Bronchial smooth muscle cell (primary cell): ENCODE results near the gene METTL25. TPM values are rescaled to one million over a fixed set of nuclear protein-coding genes. Genes with fewer than 3 reads are reported as not detected.

Experiments used
- total RNA-seq: library from RNA; depleted of rRNA; stranded (reverse); fragments of >200 nt; gene quantifications from 2 replicates; pipeline ENCODE4 v1.2.1, GENCODE V29; 2014

Gene METTL25
- total RNA-seq, result 10.6 and 10.9 TPM in 2 replicates

GRCh38 chr12:82358200-82359114, at the start of gene METTL25, which contains the start of gene CCDC59:
Gene METTL25 (plus strand): TSS chr12:82358529. CDS start chr12:82358566, 37 bp downstream.
Gene CCDC59 (minus strand): TSS chr12:82358387. CDS start chr12:82358376, 11 bp downstream.

Other genes starting within 250 kb of the METTL25 start
- gene CCDC59, start 142 bp upstream of the METTL25 start, total RNA-seq, result 47.8 and 58.0 TPM in 2 replicates